ENCODE data around the gene NADK2. TPM values are rescaled to one million over a fixed set of nuclear protein-coding genes. Genes with fewer than 3 reads are reported as not detected.

NADK2 gene
- total RNA-seq, 1 experiment from 2014 or later: 12.2 TPM

DNA sequence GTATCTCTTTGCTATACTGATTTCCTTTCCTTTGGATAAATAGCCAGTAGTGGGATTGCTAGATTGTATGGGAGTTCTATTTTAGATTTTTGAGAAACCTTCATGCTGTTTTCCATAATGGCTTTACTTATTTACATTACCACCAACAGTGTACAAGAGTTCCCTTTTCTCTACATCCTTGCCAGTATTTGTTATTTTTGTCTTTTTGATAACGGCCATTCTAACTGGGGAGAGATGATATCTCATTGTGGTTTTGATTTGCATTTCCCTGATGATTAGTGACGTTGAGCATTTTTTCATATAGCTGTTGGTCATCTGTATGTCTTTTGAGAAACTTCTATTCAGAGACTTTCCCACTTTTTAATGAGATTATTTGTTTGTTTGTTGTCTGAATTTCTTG is 25.8 kb downstream of the NADK2 start:
- Histone ChIP-seq H3K23ac (ENCODE audit: insufficient read length, low read depth, low read length) (no peak overlapping the region), H2BK12ac (ENCODE audit: insufficient read length, low read depth, low read length) (no peak overlapping the region), H2AFZ (ENCODE audit: low read length) (no peak overlapping the region), H3K23me2 (ENCODE audit: insufficient read length, low read depth, low read length, poor library complexity, severe bottlenecking) (no peaks in the 10 kb centered on the region), H3K4ac (ENCODE audit: low read depth, low read length) (no peak overlapping the region), H3K9me3 (ENCODE audit: control insufficient read depth, low read depth, low read length) (no peaks in the 10 kb centered on the region), H3K14ac (ENCODE audit: insufficient read depth, low read length) (no peak overlapping the region), H3K4me2 (ENCODE audit: insufficient read depth, insufficient read length, low read length) (no peak overlapping the region), H4K20me1 (ENCODE audit: control insufficient read depth, insufficient read depth, insufficient read length) (no peaks in the 10 kb centered on the region), H2BK120ac (ENCODE audit: low read depth, low read length, poor library complexity, severe bottlenecking) (no peak overlapping the region), H3T11ph (ENCODE audit: low read length) (no peak overlapping the region), H3K27me3 (ENCODE audit: insufficient read depth, low read length) (no peaks in the 10 kb centered on the region), H3K18ac (ENCODE audit: insufficient read length, low read depth, low read length) (no peak overlapping the region), H3K79me2 (ENCODE audit: insufficient read depth, low read length) (no peaks in the 10 kb centered on the region), H4K5ac (ENCODE audit: insufficient read length, low read depth, low read length) (no peak overlapping the region), H2BK15ac (ENCODE audit: low read depth, low read length) (no peak overlapping the region), H2AK5ac (ENCODE audit: insufficient read length, low read length) (no peak overlapping the region), H3K4me1 (ENCODE audit: insufficient read depth, low read length) (no peaks in the 10 kb centered on the region), H3K27ac (ENCODE audit: insufficient read length, low read depth, low read length) (no peak overlapping the region), H3K9ac (ENCODE audit: extremely low read depth, insufficient read length, low read length) (no peak overlapping the region), H4K91ac (ENCODE audit: insufficient read length, low read depth, low read length) (no peak overlapping the region), H2BK20ac (ENCODE audit: low read depth, low read length, poor library complexity, severe bottlenecking) (no peak overlapping the region), H4K8ac (replicated peaks; ENCODE audit: insufficient read length, low read depth, low read length) (no peak overlapping the region), H2BK5ac (ENCODE audit: insufficient read length, low read length) (no peak overlapping the region), H3K79me1 (ENCODE audit: insufficient read depth, low read depth, low read length, poor library complexity, severe bottlenecking) (no peaks in the 10 kb centered on the region), H3K56ac (ENCODE audit: insufficient read length, low read depth, low read length) (no peak overlapping the region)
- TF ChIP-seq, protein P1, sequence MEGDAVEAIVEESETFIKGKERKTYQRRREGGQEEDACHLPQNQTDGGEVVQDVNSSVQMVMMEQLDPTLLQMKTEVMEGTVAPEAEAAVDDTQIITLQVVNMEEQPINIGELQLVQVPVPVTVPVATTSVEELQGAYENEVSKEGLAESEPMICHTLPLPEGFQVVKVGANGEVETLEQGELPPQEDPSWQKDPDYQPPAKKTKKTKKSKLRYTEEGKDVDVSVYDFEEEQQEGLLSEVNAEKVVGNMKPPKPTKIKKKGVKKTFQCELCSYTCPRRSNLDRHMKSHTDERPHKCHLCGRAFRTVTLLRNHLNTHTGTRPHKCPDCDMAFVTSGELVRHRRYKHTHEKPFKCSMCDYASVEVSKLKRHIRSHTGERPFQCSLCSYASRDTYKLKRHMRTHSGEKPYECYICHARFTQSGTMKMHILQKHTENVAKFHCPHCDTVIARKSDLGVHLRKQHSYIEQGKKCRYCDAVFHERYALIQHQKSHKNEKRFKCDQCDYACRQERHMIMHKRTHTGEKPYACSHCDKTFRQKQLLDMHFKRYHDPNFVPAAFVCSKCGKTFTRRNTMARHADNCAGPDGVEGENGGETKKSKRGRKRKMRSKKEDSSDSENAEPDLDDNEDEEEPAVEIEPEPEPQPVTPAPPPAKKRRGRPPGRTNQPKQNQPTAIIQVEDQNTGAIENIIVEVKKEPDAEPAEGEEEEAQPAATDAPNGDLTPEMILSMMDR (conservative IDR thresholded peaks at IDR 0.05): no peak
- Mint-ChIP-seq H3K27ac (no peak overlapping the region), H3K9me3 (no peaks in the 10 kb centered on the region), H3K4me1 (no peaks in the 10 kb centered on the region), H3K36me3 (ENCODE audit: insufficient read depth in 1 of 3, low read depth in 3 of 3) (peaks cover 0 to 2% (median 2%) of the 10 kb centered on the region in 3 experiments; a peak in 1 of 7 replicates), H3K4me3 (no peak overlapping the region), H3K27me3 (ENCODE audit: low read depth) (no peaks in the 10 kb centered on the region)
- no peak for DNase-seq
- no CpG with 5 or more reads among the region's 2 CpGs for WGBS (ENCODE audit: extremely low coverage, insufficient read length, low lambda C conversion rate)
